Stimulated activated CD4-positive, alpha-beta T cell treated with anti-CD3 and anti-CD28 coated beads, Interleukin-4, amount 100 ng/mL, for 4 hours (primary cell): ENCODE data around the gene MBNL2.

Source experiments
- DNase-seq, 2 experiments: peaks; one replicate each; pipeline ENCODE4 v3.0.0-alpha.2; 2020

MBNL2 gene

DNA sequence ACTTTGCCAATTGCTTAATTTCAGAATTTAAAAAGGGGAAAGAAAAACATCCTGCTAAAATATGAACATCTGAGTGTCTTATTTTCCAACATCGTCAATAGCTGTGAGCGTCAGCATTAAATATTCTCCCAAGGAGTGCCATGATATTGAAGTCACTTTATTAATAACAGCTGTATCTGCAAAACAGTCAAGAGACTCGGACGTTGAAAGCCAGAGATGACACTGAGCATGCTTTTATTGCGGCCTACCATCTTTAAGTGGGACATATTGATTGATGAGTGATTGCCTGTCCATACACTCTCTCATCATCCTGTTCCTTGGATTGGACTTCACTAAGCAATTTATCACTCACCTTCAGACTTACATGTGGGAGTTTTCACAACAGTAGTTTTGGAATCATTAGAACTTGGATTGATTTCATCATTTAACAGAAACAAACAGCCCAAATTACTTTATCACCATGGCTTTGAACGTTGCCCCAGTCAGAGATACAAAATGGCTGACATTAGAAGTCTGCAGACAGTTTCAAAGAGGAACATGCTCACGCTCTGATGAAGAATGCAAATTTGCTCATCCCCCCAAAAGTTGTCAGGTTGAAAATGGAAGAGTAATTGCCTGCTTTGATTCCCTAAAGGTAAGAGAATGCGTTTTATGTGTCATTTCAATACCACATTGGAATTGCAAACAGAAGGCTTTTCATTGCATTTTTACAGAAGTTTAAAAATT is 53.8 kb downstream of the MBNL2 start:
- DNase-seq: no peak

DNA sequence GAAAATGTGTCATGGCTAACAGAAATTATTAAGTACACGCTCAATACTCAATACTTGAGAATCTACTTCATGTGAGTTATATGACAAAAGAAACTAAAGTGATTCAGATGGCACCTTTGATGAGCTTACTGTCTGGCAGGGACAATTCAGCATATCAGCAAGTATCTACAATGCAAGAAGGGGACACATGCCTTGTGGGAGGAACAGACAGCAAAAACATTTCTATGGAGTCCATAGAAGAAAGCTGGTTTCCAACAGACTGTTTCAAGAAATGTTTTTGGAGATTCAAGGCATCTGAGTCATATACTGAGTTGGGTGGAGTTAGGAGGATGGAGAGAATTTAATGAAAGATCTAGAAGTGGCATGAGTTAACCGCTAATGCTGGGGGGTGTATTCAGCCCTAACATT is 54.7 kb downstream of the MBNL2 start:
- DNase-seq: no peak

DNA sequence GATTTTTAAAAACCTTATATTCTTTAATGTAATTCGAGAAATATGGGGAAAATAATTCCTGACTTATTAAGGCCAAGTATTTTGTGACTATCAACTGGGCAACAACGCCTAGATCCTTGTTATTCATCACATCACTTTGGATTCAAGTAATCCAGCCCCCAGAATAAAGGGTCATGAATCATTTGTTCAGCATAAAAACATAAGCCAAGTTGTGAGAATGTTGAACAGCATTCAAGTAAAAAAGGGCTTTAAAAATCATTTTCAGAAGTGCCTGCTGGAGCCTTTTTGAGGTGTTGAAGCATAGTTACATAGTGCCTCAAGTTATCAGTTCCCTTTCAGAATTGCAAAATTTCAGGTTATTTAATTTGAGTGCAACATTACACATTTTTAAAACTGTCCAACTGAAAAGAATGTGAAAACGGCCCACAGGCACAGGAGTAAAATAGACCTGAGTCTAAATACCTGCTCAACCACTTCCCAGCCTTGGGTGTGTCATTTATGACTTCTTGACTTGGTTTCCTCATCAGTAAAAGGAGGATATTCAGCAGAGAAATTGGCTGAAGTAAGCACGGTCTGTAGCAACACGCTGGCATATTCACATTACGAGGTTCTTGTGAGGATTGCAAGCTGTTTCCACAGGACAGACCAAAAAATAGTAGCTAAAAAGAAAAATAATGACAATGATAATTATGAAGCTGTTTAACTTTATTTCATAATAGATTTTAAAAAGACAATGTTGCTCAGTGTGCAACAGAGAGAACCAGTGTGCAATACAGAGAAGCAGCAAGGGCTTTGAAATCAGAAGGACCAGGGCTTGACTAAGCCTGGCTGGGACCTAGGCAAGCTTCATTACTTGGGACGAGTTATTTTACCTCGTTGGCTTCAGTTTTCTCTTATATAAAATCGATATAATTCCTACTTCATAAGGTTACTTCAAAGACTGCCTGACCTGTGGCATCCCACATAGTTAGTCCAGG is 56.6 kb downstream of the MBNL2 start:
- no peak for DNase-seq

DNA sequence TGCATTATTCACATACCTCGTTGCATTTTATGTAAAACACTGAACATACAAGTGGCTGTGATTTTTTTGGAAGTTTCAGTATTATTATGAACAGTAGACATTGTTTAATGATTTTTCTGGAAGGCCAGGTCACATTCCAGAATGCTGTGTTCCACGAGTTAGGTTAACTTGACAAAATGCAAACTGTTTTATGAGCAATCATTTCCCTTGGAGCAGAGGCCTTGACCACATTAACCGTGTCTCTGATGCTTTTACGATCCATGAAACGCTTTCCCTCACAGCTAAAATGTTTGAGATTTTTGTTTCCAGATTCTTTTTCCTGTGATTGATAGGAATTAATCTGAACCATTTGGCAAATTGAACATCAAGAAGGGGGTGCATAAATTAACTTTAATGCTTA is 57.8 kb downstream of the MBNL2 start:
- no peak for DNase-seq

DNA sequence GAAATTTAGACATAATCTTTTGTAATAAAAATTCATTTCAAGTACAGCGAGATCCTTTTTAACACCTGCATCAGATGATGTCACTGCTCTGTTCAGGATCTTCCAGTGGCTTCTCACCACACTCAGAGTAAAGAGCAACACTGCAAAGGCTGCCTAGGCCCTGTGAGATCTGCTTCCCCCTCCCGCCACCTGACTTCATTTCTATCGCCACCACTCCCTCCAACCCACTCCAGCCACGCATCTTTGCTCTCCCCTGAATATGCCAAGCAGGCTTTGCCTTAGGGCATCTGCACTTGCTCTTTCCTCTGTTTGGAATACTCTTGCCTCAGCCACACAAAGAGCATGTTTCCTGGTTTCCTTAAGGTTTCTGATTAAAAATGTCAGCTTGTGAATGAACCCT is 58.3 kb downstream of the MBNL2 start:
- no peak for DNase-seq

DNA sequence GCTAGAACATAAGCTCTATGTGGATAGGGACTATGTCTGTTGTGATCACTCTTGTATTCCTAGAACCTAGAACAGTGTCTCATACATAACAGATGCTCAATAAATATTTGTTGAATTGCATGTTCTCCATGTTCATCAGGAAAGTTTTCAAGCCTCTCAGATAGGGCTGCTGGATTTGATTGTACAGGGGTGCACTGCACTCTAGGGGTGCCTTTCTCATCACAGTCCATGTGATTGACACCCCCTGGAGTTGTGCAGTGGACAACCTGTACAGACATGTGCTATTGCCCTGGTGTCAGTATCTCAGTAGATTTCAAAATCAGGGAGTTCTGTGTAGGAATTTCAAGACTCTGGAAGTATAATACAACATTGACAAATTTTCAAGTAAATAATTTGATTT is 58.9 kb downstream of the MBNL2 start:
- DNase-seq: no peak

DNA sequence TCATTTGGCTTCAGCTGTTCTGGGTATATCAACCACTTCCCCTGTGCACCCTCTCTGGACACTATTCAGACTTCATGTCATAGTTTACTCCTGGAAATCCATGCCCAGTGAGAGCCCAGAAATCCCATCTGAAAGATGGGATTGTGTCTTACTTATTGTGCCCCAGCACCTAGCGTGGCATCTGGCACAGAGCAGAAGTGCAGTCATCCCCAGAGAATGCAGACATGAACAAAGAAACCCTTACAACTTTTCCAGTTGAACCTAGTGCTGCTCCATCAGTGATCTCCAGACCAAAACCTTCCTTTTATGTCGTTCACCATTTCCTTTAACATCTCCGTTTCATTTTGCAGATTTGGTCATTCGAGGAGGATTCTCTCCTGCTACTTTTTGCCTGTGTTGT is 60.6 kb downstream of the MBNL2 start:
- no peak for DNase-seq

DNA sequence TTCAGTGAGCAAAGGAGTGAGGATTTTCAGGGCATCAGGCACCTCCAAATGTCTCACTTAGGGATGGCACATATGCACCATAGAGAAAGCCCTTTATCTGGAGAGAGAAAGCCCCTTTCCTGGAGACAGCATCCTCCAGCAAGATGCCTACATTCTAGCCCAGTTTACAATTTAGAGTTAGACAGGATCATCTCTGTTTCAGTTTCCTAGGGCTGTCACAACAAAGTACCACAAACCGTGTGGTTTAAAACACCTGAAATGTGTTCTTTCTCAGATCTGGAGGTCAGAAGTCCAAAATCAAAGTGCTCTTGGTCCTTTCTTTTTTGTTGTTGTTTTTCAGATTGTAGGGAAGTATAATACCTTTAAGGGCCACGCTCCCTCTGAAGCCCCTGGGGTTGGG is 61.8 kb downstream of the MBNL2 start:
- DNase-seq: no peak

DNA sequence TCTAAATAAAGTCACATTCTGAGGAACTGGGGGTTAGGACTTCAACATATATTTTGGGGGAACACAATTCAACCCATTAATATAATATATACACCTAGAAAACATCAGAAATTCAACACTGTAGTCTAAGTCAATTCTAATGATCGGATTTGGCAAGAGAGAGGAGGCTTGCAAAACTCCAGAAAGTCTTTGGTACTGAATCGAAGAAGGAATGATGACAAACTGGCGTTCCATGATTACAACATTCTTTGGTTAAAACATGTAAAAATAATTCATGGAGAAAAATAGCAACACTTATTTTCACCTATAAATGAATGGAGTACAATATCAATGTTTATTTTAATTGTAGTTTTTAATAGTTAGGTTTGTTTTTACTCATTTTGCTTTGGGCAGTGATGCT is 62.4 kb downstream of the MBNL2 start:
- no peak for DNase-seq

DNA sequence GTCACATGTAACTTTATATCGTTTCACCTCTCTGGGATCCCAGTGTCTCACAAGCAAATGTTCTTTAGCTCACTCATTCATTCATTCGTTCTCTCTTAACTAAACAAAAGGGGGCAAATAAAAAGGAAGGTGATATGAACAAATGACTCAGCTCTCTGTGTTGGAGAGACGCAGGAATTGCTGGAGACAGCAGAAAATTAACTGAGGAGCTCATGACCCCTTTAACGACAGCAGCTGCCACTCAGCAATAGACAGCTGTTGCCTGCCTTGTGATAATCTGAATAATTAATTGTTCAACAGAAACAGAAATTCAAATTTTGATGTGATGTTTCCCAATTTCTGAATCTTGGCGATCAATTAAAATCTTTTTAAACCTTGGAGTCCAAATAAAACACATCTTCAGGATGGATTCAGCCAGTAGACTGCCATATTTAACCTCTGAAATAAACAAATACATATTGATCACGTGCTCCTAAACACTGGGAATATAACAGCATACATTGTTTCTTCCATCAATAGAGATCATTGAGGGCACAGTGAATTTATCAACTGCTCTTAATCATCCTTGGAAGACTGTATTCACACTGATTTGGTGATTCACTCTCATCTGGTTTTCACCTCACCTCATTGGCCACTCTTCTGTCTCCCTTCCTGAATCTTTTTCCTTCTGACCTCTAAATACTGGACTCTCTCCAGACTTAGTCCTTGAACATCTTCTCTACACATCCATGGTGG is 63.3 kb downstream of the MBNL2 start:
- DNase-seq: no peak

DNA sequence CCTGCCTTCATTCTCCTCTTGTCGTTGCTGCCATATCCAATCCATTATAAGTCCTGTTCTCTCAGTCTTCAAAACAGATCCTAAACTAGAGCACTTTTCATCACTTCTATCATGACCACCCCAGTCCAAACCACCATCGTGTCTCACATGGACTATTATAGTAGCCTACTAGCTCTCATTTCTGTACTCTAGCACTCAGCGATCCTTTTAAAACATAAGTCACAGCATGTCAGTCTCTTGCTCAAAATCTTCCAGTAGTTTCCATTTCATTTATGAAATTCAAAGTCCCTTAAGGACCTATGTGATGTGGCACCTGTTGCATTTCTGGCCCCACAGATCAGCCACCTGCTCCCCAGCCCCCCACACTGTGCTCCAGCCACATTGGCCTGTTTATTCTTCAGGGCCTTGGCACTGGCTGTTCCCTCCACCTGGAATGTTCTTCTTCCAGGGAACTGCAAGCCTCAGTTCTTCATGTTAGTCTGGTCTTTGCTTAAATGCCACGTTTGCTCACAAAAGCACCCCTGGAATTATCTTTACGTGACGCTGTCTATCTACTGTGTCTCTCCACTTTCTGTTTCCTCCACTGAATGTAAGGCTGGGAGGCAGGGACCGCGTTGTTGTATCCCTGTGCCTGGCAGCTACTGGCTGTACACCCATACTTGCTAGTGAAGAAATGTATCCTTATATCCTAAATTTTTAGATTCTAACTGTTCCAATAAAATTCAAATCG is 64.3 kb downstream of the MBNL2 start:
- DNase-seq: no peak

DNA sequence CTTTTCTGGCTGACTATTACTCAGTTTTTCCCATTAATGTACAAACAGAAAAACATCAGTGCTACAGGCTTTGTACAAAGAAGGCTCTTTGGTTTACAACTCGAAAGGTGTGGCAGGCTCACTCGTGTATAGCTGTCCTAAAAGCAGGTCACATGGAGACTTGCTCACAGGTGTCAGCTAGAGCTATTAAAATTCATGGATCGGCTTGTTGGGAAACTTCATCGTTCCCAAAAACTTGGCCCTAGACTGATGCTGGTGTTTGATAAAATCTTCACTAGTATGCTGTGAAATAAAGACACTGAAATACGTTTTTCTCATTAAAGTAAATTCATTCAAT is 64.9 kb downstream of the MBNL2 start:
- no peak for DNase-seq

DNA sequence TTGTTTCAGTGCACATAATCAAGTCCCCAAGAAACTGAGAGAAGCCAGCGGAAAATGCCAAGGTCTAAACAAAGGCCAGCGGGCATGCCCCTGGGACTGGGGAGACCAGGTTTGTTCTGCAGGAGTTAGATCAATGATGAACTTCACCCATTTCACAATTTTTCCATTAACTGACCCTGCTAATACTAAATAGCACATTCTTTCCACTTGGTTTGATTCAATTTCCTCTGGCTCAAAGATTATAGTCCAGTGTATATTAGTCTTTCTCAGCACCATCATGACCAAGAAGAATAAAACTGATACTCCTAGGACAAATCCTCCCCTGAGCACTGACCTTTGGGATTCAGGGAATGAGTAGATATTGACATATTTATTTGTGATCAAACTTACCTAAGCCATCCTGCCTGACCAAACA is 66.4 kb downstream of the MBNL2 start:
- no peak for DNase-seq

DNA sequence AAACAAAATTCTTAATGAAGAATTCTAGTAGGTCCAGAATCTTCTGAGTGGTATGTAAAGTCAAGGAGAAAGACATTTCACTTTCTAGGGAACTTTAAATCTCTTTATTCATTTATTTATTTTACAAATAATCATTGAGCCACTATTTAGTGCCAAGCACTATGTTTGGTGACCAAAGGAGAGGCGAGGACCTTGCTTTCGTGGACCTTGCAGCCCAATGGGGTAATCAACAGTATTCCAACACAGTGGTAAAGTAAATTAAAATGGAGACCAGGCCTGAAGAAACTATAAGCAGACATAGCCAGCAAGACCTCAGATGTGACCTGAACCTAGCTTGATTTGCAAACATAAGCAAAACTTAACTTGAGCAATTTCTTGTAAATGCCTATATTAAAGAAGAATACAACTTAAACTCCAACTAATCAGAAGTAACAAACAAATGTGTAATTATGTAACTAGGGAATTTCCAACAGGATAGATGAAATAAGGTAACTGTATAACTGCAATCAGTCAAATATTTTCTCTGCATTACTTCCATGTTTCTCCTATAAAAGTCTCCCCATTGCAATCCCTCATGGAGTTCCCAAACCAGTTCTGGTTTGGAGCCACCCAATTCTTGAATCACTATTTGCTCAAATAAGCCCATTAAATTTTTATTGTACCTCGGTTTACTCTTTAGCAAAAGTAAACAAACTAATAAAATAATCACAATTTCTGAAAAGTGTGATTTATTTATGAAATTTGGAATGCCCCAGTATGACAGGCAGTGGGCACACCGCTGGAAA is 67.6 kb downstream of the MBNL2 start:
- no peak for DNase-seq

DNA sequence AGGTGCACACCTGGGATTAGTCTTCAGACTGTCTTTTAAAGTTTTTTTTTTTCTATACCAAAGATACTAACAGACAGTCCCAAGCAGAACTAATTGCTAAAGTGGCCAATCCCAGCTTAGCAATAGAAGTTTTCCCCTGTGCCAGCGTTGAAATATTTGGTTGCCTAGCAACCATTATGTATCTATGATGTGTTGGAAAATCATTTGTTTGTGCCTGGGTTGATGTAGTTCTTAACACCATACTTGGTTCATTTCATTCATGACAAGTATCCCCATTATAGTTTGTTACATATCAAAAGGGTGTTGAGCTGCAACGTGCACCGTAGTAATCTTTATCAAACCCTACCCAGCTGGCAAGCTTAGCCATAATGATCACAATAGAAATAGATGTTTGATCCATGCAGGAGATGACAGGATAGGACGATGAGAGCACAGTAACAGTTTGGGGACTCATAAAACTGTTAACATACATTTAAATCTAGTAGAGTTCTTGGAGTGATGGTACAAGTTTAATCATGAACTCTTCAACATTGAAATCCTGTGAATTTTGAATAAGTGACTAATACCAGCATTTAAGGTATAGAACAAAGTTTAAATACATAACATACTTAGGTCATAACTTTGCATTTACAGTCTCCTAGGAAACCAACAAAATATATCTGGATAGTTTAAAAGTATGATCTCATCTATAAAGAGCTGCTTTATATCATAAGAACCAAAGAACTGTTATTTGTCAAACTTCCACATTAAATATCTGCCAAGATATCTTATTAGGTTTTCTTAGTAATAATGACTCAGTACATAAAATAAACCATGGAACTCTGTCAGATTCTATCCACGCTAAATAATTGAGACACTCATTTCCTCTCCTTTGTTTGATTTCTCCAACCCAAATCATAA is 73.4 kb downstream of the MBNL2 start:
- DNase-seq: no peak

DNA sequence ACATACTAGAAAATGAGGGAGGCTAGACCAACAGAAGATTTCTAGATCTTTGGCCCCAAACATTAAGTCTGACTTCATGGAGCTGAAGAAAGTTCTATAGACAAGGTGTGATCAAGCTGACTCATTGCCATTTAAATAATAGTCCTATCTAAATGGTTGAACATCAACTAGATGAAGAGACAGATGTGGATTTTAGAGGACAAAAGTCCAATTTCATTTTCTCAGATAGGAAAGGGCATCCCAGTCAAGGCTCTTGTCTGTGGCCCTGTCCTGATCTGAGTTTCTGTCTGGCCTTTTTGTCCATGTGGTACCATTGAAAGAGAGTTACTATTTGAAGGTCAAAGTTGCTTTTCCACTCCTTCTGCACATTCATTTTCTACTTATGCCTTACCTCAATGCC is 74.6 kb downstream of the MBNL2 start:
- DNase-seq: no peak

DNA sequence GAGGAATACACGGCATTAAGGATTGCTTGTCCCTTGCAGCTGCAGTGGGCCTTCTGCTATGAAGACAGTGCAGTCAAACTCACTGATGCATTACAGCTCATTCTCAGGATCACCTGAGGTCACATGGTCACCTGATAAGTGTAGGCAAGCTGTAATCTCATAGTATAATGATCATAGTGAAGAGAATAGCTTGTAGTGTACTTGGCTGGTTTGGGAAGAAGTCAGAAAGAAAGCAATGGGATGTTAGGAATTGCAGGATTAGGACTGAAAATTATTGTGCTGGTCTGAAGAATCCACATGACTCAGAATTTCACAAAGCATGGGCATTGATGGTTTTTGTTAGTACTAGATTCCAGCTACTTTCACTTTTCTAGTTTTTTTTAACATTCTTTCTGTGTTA is 76.7 kb downstream of the MBNL2 start:
- DNase-seq: no peak

DNA sequence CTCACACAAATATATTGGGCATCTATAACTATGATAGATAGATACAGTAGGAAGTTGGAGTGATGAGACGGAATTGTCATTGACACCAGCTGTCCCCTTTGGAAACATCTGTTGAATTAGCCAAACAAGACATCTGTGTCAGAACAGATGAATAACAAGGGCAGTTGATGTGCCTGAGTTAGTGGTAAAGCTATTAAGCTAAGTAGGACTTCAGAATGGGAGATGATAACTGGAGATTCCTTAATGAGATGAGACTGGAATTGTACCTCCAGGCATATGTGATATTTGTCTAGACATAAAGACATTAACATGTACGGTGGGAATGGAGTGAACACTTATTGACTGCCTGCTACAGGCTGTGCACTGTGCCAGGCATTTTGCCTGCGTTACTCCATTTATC is 78.7 kb downstream of the MBNL2 start:
- no peak for DNase-seq

DNA sequence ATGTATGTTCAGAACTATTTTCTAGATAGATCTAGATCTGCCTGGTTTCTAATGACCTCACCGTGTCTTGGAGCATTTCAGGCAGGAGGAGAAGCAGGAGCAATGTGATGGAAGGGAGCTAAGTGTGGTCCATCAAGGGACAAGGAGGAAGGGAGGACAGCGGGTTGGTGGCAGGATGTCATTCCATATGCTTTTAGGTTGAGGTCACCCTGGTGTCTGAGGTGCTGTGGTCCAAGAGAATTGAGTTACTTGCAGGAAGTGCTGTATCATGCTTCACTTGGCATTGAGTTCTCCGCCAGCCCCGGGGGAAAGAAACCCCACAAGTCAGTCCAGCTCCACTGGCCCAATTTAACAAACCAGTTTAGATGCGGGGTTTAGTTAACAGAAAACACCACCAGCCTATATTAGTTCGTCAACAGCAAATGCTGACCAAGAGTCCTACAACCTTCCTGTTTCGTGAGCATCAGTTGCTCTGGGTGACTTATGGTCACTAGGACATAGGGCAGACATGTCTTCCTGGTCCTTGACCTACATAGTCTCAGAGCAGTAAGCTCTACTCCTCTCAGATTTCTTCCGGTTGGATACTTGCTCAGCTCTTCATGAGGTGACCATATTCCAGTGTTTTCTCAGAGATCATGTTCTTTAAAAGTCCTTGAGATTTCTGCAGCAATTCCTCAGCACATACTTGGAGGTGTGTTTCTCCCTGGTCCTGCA is 79.4 kb downstream of the MBNL2 start:
- no peak for DNase-seq

DNA sequence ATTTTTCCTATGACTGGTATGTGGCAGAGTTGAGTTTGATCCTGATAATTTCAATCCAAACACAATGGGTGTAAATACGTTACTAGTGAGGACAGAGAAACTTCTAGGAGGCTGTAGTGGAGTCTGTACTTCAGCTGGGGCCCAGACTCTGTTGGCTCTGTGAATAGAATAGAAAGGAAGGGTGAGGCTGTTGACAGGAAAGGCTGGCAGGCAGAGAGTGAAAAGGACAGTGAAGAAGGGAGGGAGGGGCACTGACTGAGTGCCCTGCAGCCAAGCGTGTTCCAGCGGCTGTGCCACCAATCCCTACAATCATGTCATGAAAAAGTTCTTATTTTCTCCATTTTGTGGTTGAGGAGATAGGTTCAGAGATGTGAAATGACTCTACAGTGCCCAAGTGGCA is 80.5 kb downstream of the MBNL2 start:
- no peak for DNase-seq
